Panc1 (cell line): ENCODE data around the gene C4orf50.

ENCODE experiments used
- POLR2AphosphoS5 ChIP-seq: IDR thresholded peaks from 2 replicates; pipeline ENCODE4 v1.6.1; 2012; ENCODE audit warnings: mild to moderate bottlenecking, low read depth, low read length, moderate library complexity
- TF ChIP-seq, protein P1 (sequence below): fragments of 450-650 bp; IDR thresholded peaks from 2 replicates; pipeline ENCODE4 v1.5.1; 2017; ENCODE audit warnings: mild to moderate bottlenecking
- TF ChIP-seq, protein P2 (sequence below), 2 experiments: IDR thresholded peaks; 2 replicates each; pipeline ENCODE4 v1.6.1; 2011 to 2012; ENCODE audit warnings: low read depth in 2 of 2, control low read depth in 1 of 2, low read length in 1 of 2, mild to moderate bottlenecking in 1 of 2, moderate library complexity in 1 of 2; ENCODE audit not compliant: insufficient read depth in 1 of 2

DNA sequence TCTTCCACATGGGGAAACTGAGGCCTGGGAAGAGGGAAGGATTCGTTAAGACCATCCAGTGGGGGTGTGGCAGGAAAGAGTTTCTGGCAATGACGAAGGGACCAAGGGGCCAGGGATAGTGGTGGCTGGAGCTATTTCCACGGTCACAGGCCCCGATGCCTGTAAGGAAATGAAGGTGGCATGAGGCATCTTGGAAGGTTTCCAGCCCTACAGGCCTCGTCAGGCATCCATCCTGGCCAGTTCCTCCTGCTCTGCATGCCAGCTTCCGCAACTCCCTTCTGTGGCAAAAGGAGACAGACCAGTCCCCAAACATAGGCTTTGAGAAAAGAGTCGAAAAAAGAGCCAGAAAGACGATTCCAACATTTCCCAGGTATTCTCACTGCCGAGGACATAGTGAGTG is 9.2 kb upstream of the C4orf50 start:
- TF ChIP-seq, protein P1, sequence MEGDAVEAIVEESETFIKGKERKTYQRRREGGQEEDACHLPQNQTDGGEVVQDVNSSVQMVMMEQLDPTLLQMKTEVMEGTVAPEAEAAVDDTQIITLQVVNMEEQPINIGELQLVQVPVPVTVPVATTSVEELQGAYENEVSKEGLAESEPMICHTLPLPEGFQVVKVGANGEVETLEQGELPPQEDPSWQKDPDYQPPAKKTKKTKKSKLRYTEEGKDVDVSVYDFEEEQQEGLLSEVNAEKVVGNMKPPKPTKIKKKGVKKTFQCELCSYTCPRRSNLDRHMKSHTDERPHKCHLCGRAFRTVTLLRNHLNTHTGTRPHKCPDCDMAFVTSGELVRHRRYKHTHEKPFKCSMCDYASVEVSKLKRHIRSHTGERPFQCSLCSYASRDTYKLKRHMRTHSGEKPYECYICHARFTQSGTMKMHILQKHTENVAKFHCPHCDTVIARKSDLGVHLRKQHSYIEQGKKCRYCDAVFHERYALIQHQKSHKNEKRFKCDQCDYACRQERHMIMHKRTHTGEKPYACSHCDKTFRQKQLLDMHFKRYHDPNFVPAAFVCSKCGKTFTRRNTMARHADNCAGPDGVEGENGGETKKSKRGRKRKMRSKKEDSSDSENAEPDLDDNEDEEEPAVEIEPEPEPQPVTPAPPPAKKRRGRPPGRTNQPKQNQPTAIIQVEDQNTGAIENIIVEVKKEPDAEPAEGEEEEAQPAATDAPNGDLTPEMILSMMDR = no peak
- no peak for TF ChIP-seq POLR2AphosphoS5
- TF ChIP-seq, protein P2, sequence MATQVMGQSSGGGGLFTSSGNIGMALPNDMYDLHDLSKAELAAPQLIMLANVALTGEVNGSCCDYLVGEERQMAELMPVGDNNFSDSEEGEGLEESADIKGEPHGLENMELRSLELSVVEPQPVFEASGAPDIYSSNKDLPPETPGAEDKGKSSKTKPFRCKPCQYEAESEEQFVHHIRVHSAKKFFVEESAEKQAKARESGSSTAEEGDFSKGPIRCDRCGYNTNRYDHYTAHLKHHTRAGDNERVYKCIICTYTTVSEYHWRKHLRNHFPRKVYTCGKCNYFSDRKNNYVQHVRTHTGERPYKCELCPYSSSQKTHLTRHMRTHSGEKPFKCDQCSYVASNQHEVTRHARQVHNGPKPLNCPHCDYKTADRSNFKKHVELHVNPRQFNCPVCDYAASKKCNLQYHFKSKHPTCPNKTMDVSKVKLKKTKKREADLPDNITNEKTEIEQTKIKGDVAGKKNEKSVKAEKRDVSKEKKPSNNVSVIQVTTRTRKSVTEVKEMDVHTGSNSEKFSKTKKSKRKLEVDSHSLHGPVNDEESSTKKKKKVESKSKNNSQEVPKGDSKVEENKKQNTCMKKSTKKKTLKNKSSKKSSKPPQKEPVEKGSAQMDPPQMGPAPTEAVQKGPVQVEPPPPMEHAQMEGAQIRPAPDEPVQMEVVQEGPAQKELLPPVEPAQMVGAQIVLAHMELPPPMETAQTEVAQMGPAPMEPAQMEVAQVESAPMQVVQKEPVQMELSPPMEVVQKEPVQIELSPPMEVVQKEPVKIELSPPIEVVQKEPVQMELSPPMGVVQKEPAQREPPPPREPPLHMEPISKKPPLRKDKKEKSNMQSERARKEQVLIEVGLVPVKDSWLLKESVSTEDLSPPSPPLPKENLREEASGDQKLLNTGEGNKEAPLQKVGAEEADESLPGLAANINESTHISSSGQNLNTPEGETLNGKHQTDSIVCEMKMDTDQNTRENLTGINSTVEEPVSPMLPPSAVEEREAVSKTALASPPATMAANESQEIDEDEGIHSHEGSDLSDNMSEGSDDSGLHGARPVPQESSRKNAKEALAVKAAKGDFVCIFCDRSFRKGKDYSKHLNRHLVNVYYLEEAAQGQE (IDR thresholded peaks at IDR 0.05; ENCODE audit: insufficient read depth in 1 of 2, low read depth in 2 of 2, low read length in 1 of 2) = no peak
